HG02973 (cell line): ENCODE measurements around the gene SURF4.
A peak's percentile ranks its signal among the peaks of the same experiment; 100 is the strongest.

Experiments used
- ATAC-seq: cut with Tn5 transposase; IDR thresholded peaks from one replicate; pipeline ENCODE4 v1.9.1; 2021; ENCODE audit warnings: moderate library complexity; ENCODE audit not compliant: unreplicated experiment

Gene SURF4

GRCh38 chr9:133375116-133375723 lies 640 bp downstream of the SURF4 start:
- ATAC-seq: peak; percentile 4

GRCh38 chr9:133374612-133375115 lies 1.2 kb downstream of the SURF4 start:
- ATAC-seq: no peak

GRCh38 chr9:133372144-133372543 lies 3.7 kb downstream of the SURF4 start:
- ATAC-seq: no peak

GRCh38 chr9:133371261-133371711 lies 4.6 kb downstream of the SURF4 start:
- no peak for ATAC-seq

GRCh38 chr9:133370685-133371084 lies 5.2 kb downstream of the SURF4 start:
- no peak for ATAC-seq

- no peak for ATAC-seq
Observed at GRCh38 chr9:133369933-133370332, 5.9 kb downstream of the SURF4 start.

GRCh38 chr9:133369422-133369821 lies 6.4 kb downstream of the SURF4 start:
- no peak for ATAC-seq

- ATAC-seq: no peak
Observed at GRCh38 chr9:133368249-133368881, 7.5 kb downstream of the SURF4 start.

GRCh38 chr9:133367778-133368177 lies 8.1 kb downstream of the SURF4 start:
- ATAC-seq: no peak

- no peak for ATAC-seq
Observed at GRCh38 chr9:133367221-133367620, 8.6 kb downstream of the SURF4 start.

- ATAC-seq: no peak
Observed at GRCh38 chr9:133366435-133366834, 9.4 kb downstream of the SURF4 start.

GRCh38 chr9:133362359-133363044 lies 13.4 kb downstream of the SURF4 start:
- ATAC-seq: no peak

GRCh38 chr9:133361507-133362092 lies 14.3 kb downstream of the SURF4 start:
- ATAC-seq: no peak

- ATAC-seq: no peak
Observed at GRCh38 chr9:133360400-133361393, 15.2 kb downstream of the SURF4 start.

GRCh38 chr9:133359399-133360175 lies 16.3 kb downstream of the SURF4 start:
- ATAC-seq: no peak

- no peak for ATAC-seq
Observed at GRCh38 chr9:133357656-133358055, 18.2 kb downstream of the SURF4 start.

- ATAC-seq: no peak
Observed at GRCh38 chr9:133356391-133357091, 19.3 kb downstream of the SURF4 start, which contains the start of the genes SURF1 and SURF2. TSS of gene SURF1 (minus strand) at chr9:133356487. CDS start at chr9:133356453, 34 bp downstream. TSS of gene SURF2 (plus strand) at chr9:133356550. CDS start at chr9:133356593, 43 bp downstream.

GRCh38 chr9:133355881-133356357 lies 19.9 kb downstream of the SURF4 start:
- ATAC-seq: no peak

- no peak for ATAC-seq
Observed at GRCh38 chr9:133354766-133355165, 21.1 kb downstream of the SURF4 start.
